Large intestine (tissue), 3 donors: Measurements from ENCODE around the gene ATXN7. TPM values are rescaled to one million over a fixed set of nuclear protein-coding genes. Genes with fewer than 3 reads are reported as not detected.

Experiments used
- DNase-seq, 2 donors: peaks; one replicate each; pipeline versions ENCODE4 v3.0.0 to v3.0.0-alpha.2; 2013
- H3K27ac ChIP-seq: one replicate; pipeline ENCODE4 v1.5.1; 2013; ENCODE audit warnings: low read length
- H3K27me3 ChIP-seq: 2 replicates; pipeline ENCODE4 v1.6.1; 2013; ENCODE audit warnings: low read length; ENCODE audit not compliant: control insufficient read depth, insufficient read depth
- H3K36me3 ChIP-seq: 2 replicates; pipeline ENCODE4 v1.6.1; 2013; ENCODE audit warnings: low read length; ENCODE audit not compliant: control insufficient read depth, insufficient read depth
- H3K4me1 ChIP-seq: one replicate; pipeline ENCODE4 v1.6.1; 2013; ENCODE audit warnings: low read length; ENCODE audit not compliant: control insufficient read depth, insufficient read depth
- H3K4me3 ChIP-seq: one replicate; pipeline ENCODE4 v1.5.1; 2013; ENCODE audit warnings: low read length
- H3K9me3 ChIP-seq: one replicate; pipeline ENCODE4 v1.6.1; 2013; ENCODE audit warnings: mild to moderate bottlenecking, low read depth, low read length, moderate library complexity; ENCODE audit not compliant: control insufficient read depth
- WGBS: methylation state at CpG from one replicate; pipeline ENCODE4 v1.1.5; 2013; ENCODE audit warnings: low lambda C conversion rate; ENCODE audit not compliant: insufficient coverage; 5-methylcytosine and 5-hydroxymethylcytosine counted together
- polyA plus RNA-seq: library from polyadenylated mRNA; unstranded; fragments of 120-200 nt; gene quantifications from one replicate; pipeline ENCODE4 v1.2.1, GENCODE V29; 2013

The ATXN7 gene
- polyA plus RNA-seq, 1 donor = 21.0 TPM

DNA sequence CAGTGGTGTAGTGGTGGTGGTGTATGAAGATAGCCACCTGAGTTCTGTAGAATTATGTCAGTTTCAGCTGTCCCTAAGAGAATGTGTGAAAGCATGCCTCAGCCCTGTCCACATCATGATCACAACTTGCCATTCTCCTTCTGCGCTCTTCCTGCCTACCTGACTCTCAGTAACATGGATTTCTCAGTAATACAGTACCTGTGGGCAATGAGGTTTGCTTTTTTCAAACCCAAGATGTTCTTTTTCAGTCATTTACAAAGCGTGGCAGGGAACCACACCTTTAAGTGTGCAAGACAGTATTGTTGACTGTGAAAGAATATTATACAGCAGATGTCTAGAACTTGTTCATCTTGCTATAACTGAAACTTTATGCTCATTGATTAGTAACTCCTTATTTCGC is 120.7 kb downstream of the ATXN7 start:
- no peak overlapping the region for H3K27ac ChIP-seq
- no peaks in the 10 kb centered on the region for H3K27me3 ChIP-seq
- 100% methylated on average over 2 of the region's 3 CpGs for WGBS
- DNase-seq = no peak
- H3K36me3 ChIP-seq = peaks cover 83% of the 10 kb centered on the region
- H3K4me1 ChIP-seq = no peaks in the 10 kb centered on the region
- H3K4me3 ChIP-seq = no peak overlapping the region
- H3K9me3 ChIP-seq = no peaks in the 10 kb centered on the region

DNA sequence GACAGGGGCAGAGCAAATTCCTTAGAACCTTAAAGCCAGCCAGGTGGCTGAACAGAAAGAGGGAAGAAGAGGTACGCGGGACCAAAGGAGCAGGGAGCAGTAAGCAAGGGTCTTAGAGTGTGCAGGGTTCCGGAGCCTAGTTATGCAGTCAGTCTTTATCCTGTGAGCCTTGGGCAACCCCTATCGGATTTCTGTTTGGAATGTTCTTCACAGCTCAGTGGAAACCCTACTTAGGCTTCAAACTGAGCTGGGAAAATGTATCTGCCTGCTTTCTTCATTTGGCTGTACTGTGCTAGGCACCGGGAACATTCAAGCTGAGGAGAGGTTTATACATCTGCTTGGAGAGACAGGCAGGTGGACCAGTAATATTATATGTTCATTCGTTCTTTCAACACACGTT is 122.5 kb downstream of the ATXN7 start:
- no peak overlapping the region for H3K27ac ChIP-seq
- H3K4me3 ChIP-seq = no peak overlapping the region
- WGBS = no CpG with 5 or more reads among the region's 7 CpGs
- H3K4me1 ChIP-seq = peaks cover 9% of the 10 kb centered on the region
- no peaks in the 10 kb centered on the region for H3K9me3 ChIP-seq
- no peak for DNase-seq
- H3K27me3 ChIP-seq = no peaks in the 10 kb centered on the region
- peaks cover 84% of the 10 kb centered on the region for H3K36me3 ChIP-seq

DNA sequence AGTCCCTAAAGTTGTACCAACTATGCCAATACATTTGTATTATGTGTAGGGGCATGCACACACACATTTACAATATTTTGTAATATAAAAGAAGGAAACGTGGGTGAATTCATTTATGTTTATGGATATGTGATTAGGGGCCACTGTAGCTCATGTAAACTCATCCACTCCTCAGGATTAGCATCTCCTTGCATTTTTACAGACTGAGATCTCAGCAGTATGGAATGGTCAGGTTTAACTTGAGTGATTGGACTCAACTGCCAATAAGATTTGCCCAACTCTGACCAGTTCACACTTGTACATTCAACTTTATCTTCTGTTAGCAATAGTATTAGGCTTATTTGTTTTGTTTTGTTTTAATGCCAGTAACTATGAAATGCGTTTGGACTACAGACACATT is 123.2 kb downstream of the ATXN7 start:
- DNase-seq = no peak
- Histone ChIP-seq H3K27ac (no peak overlapping the region), H3K4me1 (peaks cover 9% of the 10 kb centered on the region), H3K4me3 (no peak overlapping the region), H3K27me3 (no peaks in the 10 kb centered on the region), H3K9me3 (no peaks in the 10 kb centered on the region), H3K36me3 (peaks cover 84% of the 10 kb centered on the region)
- WGBS = no CpG with 5 or more reads among the region's 2 CpGs

DNA sequence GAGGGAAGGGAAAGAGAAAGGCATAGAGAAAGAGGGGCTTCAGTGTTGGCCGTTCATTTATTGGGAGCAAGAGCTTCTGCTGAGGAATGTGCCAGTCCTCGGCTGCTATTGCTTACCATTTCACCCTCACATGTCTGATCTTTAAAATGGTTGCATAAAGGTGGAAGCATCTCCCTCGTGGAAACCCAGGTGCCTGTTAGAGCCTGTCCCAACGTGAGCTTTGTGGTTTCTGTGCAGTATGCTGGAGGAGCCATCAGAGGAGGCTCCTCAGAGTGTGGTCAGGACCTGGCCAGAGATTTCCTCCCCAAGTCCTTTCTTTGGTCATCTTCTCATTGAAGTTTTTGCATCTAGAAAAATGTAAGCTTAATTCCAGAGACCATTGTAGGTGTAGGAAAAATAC is 125.3 kb downstream of the ATXN7 start:
- Histone ChIP-seq H3K27me3 (no peaks in the 10 kb centered on the region), H3K4me3 (no peak overlapping the region), H3K9me3 (no peaks in the 10 kb centered on the region), H3K36me3 (peaks cover 80% of the 10 kb centered on the region), H3K27ac (no peak overlapping the region), H3K4me1 (peaks cover 9% of the 10 kb centered on the region)
- no CpG with 5 or more reads among the region's 4 CpGs for WGBS
- DNase-seq = no peak

DNA sequence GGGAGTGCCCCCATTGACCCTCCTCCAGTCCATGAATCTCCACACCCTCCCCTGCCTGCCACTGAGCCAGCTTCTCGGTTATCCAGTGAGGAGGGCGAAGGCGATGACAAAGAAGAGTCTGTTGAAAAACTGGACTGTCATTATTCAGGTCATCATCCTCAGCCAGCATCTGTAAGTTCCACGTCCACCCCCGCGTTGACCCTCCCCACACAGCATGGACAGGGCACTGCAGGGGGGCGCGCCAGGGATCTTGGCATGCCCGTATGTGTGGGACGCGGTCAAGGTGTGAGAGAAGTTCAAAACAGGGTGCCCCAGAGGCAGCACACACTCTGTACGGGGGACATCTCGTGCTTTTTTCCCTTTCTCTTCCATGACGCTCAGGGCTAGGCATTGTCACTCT is 126.5 kb downstream of the ATXN7 start:
- no peak overlapping the region for H3K27ac ChIP-seq
- no peaks in the 10 kb centered on the region for H3K27me3 ChIP-seq
- no peaks in the 10 kb centered on the region for H3K9me3 ChIP-seq
- H3K36me3 ChIP-seq = peaks cover 83% of the 10 kb centered on the region
- no peak for DNase-seq
- H3K4me1 ChIP-seq = peaks cover 9% of the 10 kb centered on the region
- H3K4me3 ChIP-seq = no peak overlapping the region
- 100% methylated on average over 3 of the region's 14 CpGs for WGBS

DNA sequence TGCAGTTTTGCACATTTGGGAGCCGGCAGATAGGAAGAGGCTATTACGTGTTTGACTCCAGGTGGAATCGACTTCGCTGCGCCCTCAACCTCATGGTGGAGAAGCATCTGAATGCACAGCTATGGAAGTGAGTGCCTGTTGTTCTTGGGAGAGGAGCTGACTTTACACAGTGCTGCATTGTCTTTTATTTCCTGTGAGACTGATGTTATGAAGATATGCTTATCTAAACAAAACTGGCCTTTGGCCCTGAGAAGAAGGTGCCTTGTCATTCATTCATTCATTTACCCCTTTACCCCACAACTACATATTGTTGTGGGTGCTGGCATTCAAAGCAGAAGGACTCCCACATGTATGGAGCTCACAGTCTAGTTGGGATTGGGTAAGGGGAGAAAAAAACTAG is 127.1 kb downstream of the ATXN7 start:
- Histone ChIP-seq H3K27me3 (no peaks in the 10 kb centered on the region), H3K27ac (no peak overlapping the region), H3K4me3 (no peak overlapping the region), H3K4me1 (peaks cover 9% of the 10 kb centered on the region), H3K36me3 (peaks cover 84% of the 10 kb centered on the region), H3K9me3 (no peaks in the 10 kb centered on the region)
- WGBS = 80% methylated on average over 1 of the region's 5 CpGs
- DNase-seq = no peak

DNA sequence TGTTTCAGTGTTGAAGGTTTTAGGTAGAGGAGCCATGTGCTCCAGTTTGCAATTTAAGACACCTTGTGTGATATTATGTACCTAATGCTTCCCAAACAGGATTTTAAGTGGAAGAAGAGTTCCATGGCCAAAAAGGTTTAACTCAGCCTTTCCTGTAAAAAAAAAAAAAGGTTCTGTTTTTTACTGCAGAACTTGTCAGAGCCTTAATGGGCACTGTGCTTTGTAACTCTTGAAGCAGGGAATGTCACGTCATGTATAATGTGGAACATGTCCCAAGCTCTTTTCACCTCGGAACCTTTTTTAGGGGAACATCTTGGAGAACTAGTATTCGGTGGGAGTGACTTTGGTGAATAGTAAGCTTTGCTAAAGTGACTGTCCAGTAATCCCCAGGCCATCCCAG is 128.0 kb downstream of the ATXN7 start:
- DNase-seq = no peak
- Histone ChIP-seq H3K27me3 (no peaks in the 10 kb centered on the region), H3K36me3 (peaks cover 87% of the 10 kb centered on the region), H3K27ac (no peak overlapping the region), H3K4me1 (peaks cover 9% of the 10 kb centered on the region), H3K9me3 (no peaks in the 10 kb centered on the region), H3K4me3 (no peak overlapping the region)
- WGBS = no CpG with 5 or more reads among the region's 3 CpGs

DNA sequence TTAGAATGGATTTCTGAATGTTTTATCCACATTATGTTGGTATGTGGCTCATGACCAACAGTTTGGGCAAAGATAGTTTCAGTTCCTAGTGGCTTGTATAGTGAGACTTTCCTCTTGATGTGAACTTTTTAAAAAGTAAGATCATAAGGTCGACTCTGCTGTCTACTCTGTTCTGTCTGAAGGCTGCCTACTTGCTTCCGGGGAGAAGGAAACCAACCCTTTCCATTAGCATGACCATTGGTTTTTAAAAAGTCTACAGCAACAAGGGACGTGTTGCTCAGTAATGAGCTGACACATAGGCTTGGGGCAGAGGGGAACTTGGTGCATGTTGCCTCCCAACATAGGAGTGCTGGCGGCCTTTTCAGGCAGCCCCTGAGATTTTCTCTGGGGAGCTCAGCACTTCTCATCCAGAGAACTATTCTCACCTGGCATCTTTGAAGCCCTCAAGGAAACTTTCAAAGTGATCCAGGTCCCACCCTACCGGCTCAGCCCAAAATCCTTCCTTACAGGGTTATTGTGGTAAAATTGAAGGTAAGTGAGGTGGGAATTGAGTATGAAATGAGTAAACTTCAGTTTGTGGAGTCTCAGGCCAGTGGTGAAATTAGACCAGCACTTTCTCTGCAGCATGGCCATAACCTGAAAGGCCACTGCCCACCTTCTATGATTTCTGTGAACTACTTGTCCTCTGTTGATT is 129.0 kb downstream of the ATXN7 start:
- peaks cover 84% of the 10 kb centered on the region for H3K36me3 ChIP-seq
- H3K4me1 ChIP-seq = peaks cover 9% of the 10 kb centered on the region
- no peak overlapping the region for H3K27ac ChIP-seq
- H3K9me3 ChIP-seq = no peaks in the 10 kb centered on the region
- no CpG with 5 or more reads among the region's 5 CpGs for WGBS
- no peaks in the 10 kb centered on the region for H3K27me3 ChIP-seq
- no peak for DNase-seq
- H3K4me3 ChIP-seq = no peak overlapping the region

DNA sequence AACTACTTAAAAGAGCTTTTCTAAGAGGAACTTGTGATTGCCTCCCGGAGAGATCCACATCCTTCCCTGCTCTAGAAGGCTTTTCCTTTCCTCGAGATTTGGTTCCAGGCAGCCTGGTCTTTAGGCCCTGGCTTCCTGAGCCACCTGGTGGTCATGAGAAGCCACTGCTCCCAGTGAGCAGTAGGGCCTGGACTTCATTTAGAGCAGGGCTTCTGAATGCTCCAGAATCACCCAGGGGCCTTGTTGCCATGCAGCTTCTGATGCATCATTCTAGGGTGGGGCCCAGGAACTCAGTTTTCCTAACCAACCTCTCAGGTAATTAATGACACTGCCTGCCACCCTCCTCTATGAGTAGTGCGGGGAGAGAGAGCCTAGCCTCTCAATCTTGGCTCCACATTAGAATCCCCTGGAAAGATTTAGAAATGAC is 130.0 kb downstream of the ATXN7 start:
- Histone ChIP-seq H3K27me3 (no peaks in the 10 kb centered on the region), H3K36me3 (peaks cover 81% of the 10 kb centered on the region), H3K27ac (no peak overlapping the region), H3K4me3 (no peak overlapping the region), H3K4me1 (peaks cover 9% of the 10 kb centered on the region), H3K9me3 (no peaks in the 10 kb centered on the region)
- WGBS = 0% methylated on average over 1 of the region's 3 CpGs
- peak; percentile 61 to 64 for DNase-seq

DNA sequence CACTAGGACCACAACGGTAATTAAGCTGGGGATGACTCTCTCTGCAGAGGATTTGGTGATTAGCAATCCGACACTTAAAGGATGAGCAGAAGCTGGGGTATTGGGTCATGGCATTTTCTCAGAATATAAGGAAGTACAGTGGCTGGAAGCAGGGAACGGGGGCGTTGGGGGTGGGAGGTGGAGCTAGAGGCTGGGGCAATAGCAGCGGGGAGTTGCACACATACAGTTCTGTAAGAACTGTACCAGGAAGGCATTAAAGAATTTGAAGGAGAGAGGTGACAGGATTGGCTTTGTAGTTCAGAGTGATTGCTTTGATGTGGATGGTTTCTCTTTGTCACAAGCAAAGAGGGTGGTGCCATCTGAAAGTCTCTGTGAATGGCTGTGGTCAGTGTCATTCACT is 131.4 kb downstream of the ATXN7 start:
- WGBS = no CpG with 5 or more reads among the region's 5 CpGs
- Histone ChIP-seq H3K36me3 (peaks cover 80% of the 10 kb centered on the region), H3K27me3 (no peaks in the 10 kb centered on the region), H3K27ac (no peak overlapping the region), H3K4me1 (peaks cover 8% of the 10 kb centered on the region), H3K4me3 (no peak overlapping the region), H3K9me3 (no peaks in the 10 kb centered on the region)
- DNase-seq = no peak
